B cell (primary cell): ENCODE measurements around the gene PRKN. TPM values are rescaled to one million over a fixed set of nuclear protein-coding genes. Genes with fewer than 3 reads are reported as not detected.

ENCODE experiments used
- ATAC-seq: fragments of 200-7000 bp; cut with Tn5 transposase; one replicate; pipeline ENCODE4 v1.10.0; 2021; ENCODE audit warnings: low read depth, mild to moderate bottlenecking, moderate number of reproducible peaks, moderate library complexity
- CTCF ChIA-PET: fragments of 350-600 bp; sonication (Branson Sonifier 250); formaldehyde crosslinking; loops from one replicate; lab custom pipeline; 2021; ENCODE audit warnings: antibody characterized with exemption, inconsistent platforms; lab: Charles Lee
- POLR2A ChIA-PET: fragments of 350-600 bp; sonication (Branson Sonifier 250); formaldehyde crosslinking; loops from one replicate; lab custom pipeline; 2021; ENCODE audit warnings: antibody characterized with exemption; lab: Charles Lee
- DNase-seq: peaks from one replicate; pipeline ENCODE4 v3.0.0; 2013
- H2AFZ ChIP-seq: 2 replicates; pipeline ENCODE4 v1.6.1; 2012; ENCODE audit warnings: mild to moderate bottlenecking, low read depth, low read length; ENCODE audit not compliant: insufficient read depth, poor library complexity, severe bottlenecking
- H3K27ac ChIP-seq, 2 donors: 1 replicate in 1 of 2; 2 replicates in 1 of 2; pipeline ENCODE4 v1.5.1; 2012 to 2013; ENCODE audit warnings: low read length in 2 of 2, mild to moderate bottlenecking in 2 of 2, moderate library complexity in 1 of 2
- H3K27me3 ChIP-seq, 4 experiments: fragments of 200-600 bp in 1 of 4; sonication (generic) in 1 of 4; replicated peaks in 1 of 4; 1 replicate in 2 of 4; 2 replicates in 2 of 4; pipeline versions ENCODE4 v1.6.1 to v1.7.0; 2013 to 2016; ENCODE audit warnings: low read length in 3 of 4, mild to moderate bottlenecking in 2 of 4, mixed read lengths in 1 of 4, moderate library complexity in 1 of 4; ENCODE audit not compliant: insufficient read depth in 4 of 4, control insufficient read depth in 3 of 4; ENCODE audit errors: control extremely low read depth in 1 of 4
- H3K36me3 ChIP-seq, 2 experiments: replicated peaks in 1 of 2; 1 replicate in 1 of 2; 2 replicates in 1 of 2; pipeline versions ENCODE4 v1.6.1 to v1.7.1; 2013; ENCODE audit warnings: low read length in 1 of 2; ENCODE audit not compliant: insufficient read depth in 2 of 2, control insufficient read depth in 1 of 2; ENCODE audit errors: control extremely low read depth in 1 of 2, extremely low read depth in 1 of 2
- H3K4me1 ChIP-seq, 2 donors: fragments of 200-600 bp in 1 of 2; sonication (generic) in 1 of 2; 1 replicate in 1 of 2; 2 replicates in 1 of 2; pipeline versions ENCODE4 v1.5.1 to v1.6.1; 2013 to 2017; ENCODE audit warnings: low read length in 2 of 2; ENCODE audit not compliant: control insufficient read depth in 2 of 2, insufficient read depth in 2 of 2
- H3K4me2 ChIP-seq: replicated peaks from 2 replicates; pipeline ENCODE3; 2012; ENCODE audit warnings: mild to moderate bottlenecking, low read depth, low read length; ENCODE audit not compliant: poor library complexity, severe bottlenecking
- H3K4me3 ChIP-seq, 5 experiments: fragments of 200-600 bp in 1 of 5; sonication (generic) in 1 of 5; 1 replicate in 3 of 5; 2 replicates in 2 of 5; pipeline versions ENCODE4 v1.5.1 to v1.7.0; 2011 to 2016; ENCODE audit warnings: low read length in 4 of 5, mild to moderate bottlenecking in 4 of 5, low read depth in 2 of 5, control low read depth in 1 of 5, moderate library complexity in 1 of 5; ENCODE audit not compliant: insufficient read depth in 1 of 5; ENCODE audit errors: control extremely low read depth in 1 of 5, extremely low read depth in 1 of 5
- H3K79me2 ChIP-seq: fragments of 200-600 bp; sonication (generic); one replicate; pipeline ENCODE4 v1.6.0; 2016; ENCODE audit warnings: low read length; ENCODE audit not compliant: control insufficient read depth, insufficient read depth
- H3K9ac ChIP-seq: fragments of 200-600 bp; sonication (generic); 2 replicates; pipeline ENCODE4 v1.6.1; 2017; ENCODE audit warnings: mild to moderate bottlenecking, low read length, moderate library complexity
- H3K9me3 ChIP-seq, 3 donors: one replicate each; pipeline versions ENCODE4 v1.6.1 to v1.7.1; 2013; ENCODE audit warnings: low read length in 2 of 3; ENCODE audit not compliant: control insufficient read depth in 2 of 3, insufficient read depth in 1 of 3; ENCODE audit errors: control extremely low read depth in 1 of 3
- H4K20me1 ChIP-seq: 2 replicates; pipeline ENCODE4 v1.6.0; 2012; ENCODE audit warnings: mild to moderate bottlenecking, low read length; ENCODE audit not compliant: insufficient read depth, control insufficient read depth, poor library complexity, severe bottlenecking
- H3K27ac Mint-ChIP-seq: one replicate; pipeline ENCODE4 v1.8.0; 2021; ENCODE audit warnings: mixed read lengths
- H3K27me3 Mint-ChIP-seq: one replicate; pipeline ENCODE4 v1.8.0; 2021; ENCODE audit warnings: mixed read lengths
- H3K4me1 Mint-ChIP-seq: one replicate; pipeline ENCODE4 v1.8.0; 2021; ENCODE audit warnings: mixed read lengths
- H3K4me3 Mint-ChIP-seq: one replicate; pipeline ENCODE4 v1.8.0; 2021; ENCODE audit warnings: mixed read lengths
- H3K9me3 Mint-ChIP-seq: one replicate; pipeline ENCODE4 v1.8.0; 2022; ENCODE audit warnings: mixed read lengths; ENCODE audit not compliant: insufficient read depth
- CTCF ChIP-seq: fragments of 200-600 bp; IDR thresholded peaks from one replicate; pipeline ENCODE4 v1.8.0; 2022; ENCODE audit warnings: antibody characterized with exemption, mild to moderate bottlenecking
- EZH2 ChIP-seq: IDR thresholded peaks from 2 replicates; pipeline ENCODE4 v1.6.1; 2012; ENCODE audit warnings: borderline replicate concordance, low read depth, mild to moderate bottlenecking, moderate library complexity, low read length; ENCODE audit not compliant: insufficient read depth, poor library complexity, severe bottlenecking
- WGBS: methylation state at CpG from one replicate; pipeline ENCODE4 v1.1.5; 2013; ENCODE audit warnings: missing lambda C conversion rate; ENCODE audit not compliant: insufficient coverage; 5-methylcytosine and 5-hydroxymethylcytosine counted together
- intact Hi-C: fragments of 100-400 bp; cut with micrococcal nuclease; formaldehyde crosslinking; loops from one replicate; pipeline ENCODE4 v1.10.0; 2022
- polyA plus RNA-seq: library from polyadenylated mRNA; depleted of rRNA; stranded (reverse); fragments of >200 nt; gene quantifications from 2 replicates; pipeline ENCODE4 v1.2.3, GENCODE V29; 2012
- total RNA-seq, 2 donors: library from RNA; stranded (reverse); fragments of 120-200 nt in 1 of 2; gene quantifications; 1 replicate in 1 of 2; 2 replicates in 1 of 2; pipeline versions ENCODE4 v1.2.3 to v1.2.4, GENCODE V29; 2013 to 2022

PRKN gene
- total and polyA plus RNA-seq, 2 donors (not counting 1 experiment from before 2014, with no cell fraction given): 1.6 to 6.2 TPM

- Mint-ChIP-seq H3K4me1 (no peaks in the 10 kb centered on the region), H3K27me3 (no peaks in the 10 kb centered on the region), H3K27ac (no peak overlapping the region), H3K4me3 (no peak overlapping the region), H3K9me3 (peaks cover 7% of the 10 kb centered on the region)
- CTCF ChIA-PET: no interaction called here
- ATAC-seq: no peak
- H3K4me3 ChIP-seq: no peak overlapping the region
- no peaks in the 10 kb centered on the region for H3K36me3 ChIP-seq
- H4K20me1 ChIP-seq: no peaks in the 10 kb centered on the region
- no peak overlapping the region for H3K4me2 ChIP-seq
- intact Hi-C loops: no loop called here
- POLR2A ChIA-PET: no interaction called here
- no peak overlapping the region for H3K27ac ChIP-seq
- H3K9ac ChIP-seq: no peak overlapping the region
- no peaks in the 10 kb centered on the region for H3K9me3 ChIP-seq
- no peaks in the 10 kb centered on the region for H3K4me1 ChIP-seq
- no CpG with 5 or more reads among the region's 1 CpG for WGBS
- H3K79me2 ChIP-seq: no peaks in the 10 kb centered on the region
- H2AFZ ChIP-seq: no peak overlapping the region
- H3K27me3 ChIP-seq: no peaks in the 10 kb centered on the region
- TF ChIP-seq CTCF (no peak), EZH2 (no peak)
- no peak for DNase-seq
Observed at GRCh38 chr6:162085561-162085960, 642.0 kb downstream of the PRKN start.

- no peak overlapping the region for H3K27ac Mint-ChIP-seq
- Histone ChIP-seq H3K9me3 (no peaks in the 10 kb centered on the region), H3K36me3 (no peaks in the 10 kb centered on the region), H3K4me3 (no peak overlapping the region), H3K9ac (no peak overlapping the region), H4K20me1 (no peaks in the 10 kb centered on the region), H2AFZ (no peak overlapping the region), H3K27ac (no peak overlapping the region), H3K4me1 (no peaks in the 10 kb centered on the region), H3K79me2 (no peaks in the 10 kb centered on the region), H3K4me2 (no peak overlapping the region), H3K27me3 (no peaks in the 10 kb centered on the region)
- intact Hi-C loops: no loop called here
- H3K9me3 Mint-ChIP-seq: peaks cover 10% of the 10 kb centered on the region
- WGBS: no CpG with 5 or more reads among the region's 1 CpG
- CTCF ChIA-PET: no interaction called here
- no peak for DNase-seq
- no peak for TF ChIP-seq CTCF
- no peak for TF ChIP-seq EZH2
- no peak for ATAC-seq
- H3K4me3 Mint-ChIP-seq: no peak overlapping the region
- POLR2A ChIA-PET: no interaction called here
- no peaks in the 10 kb centered on the region for H3K4me1 Mint-ChIP-seq
- H3K27me3 Mint-ChIP-seq: no peaks in the 10 kb centered on the region
Observed at GRCh38 chr6:162082520-162082919, 645.0 kb downstream of the PRKN start.
